Measurements from ENCODE around the gene CLEC4M.

Gene CLEC4M, protein sequence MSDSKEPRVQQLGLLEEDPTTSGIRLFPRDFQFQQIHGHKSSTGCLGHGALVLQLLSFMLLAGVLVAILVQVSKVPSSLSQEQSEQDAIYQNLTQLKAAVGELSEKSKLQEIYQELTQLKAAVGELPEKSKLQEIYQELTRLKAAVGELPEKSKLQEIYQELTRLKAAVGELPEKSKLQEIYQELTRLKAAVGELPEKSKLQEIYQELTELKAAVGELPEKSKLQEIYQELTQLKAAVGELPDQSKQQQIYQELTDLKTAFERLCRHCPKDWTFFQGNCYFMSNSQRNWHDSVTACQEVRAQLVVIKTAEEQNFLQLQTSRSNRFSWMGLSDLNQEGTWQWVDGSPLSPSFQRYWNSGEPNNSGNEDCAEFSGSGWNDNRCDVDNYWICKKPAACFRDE

DNA sequence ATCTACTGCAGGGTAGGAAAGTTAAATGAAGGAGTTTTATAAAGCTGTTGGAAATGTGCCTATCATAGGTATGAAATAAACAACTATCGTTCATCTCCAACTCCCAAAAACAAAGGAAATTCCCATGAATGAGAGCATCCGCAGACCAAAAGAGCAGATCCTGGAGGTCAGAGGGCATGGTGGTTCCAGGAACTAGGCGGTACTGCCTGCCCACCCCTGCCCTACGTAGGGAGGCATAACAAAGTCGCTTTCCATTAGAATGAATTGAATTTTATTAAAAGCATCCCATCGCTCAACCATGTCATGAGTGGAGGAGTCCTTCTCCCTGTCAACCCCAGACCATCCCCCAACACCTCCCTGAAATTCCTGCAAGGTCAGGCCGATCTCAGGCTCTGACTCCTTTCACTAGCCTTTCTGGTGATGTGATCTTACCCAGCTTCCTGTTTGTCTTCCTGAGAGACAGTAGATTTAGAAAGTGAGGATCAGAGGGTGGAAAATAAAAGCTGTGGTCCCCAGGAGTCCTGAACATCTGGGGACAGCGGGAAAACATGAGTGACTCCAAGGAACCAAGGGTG, at the start of gene CLEC4M:
TSS of gene CLEC4M (plus strand) at position 525 of the 575 bp plus-strand sequence. CDS start at position 549, 24 bp downstream.
- H3K27me3 Mint-ChIP-seq = peaks cover 21% of the 10 kb centered on the region
- H3K4me1 Mint-ChIP-seq (ENCODE audit: low read depth) = peaks cover 36% of the 10 kb centered on the region
- peaks cover 21% of the 10 kb centered on the region for H3K9me3 Mint-ChIP-seq
- intact Hi-C loops (cut with micrococcal nuclease) = no loop called here
- peaks cover 9% of the 10 kb centered on the region for H3K36me3 Mint-ChIP-seq (ENCODE audit: low read depth)
- H3K4me3 Mint-ChIP-seq = no peak within 1 kb of the TSS
- peak within 1 kb of the TSS; percentile 80 for H3K27ac Mint-ChIP-seq

GRCh38 chr19:7715671-7716070, 47.4 kb upstream of the CLEC4M start:
- no peaks in the 10 kb centered on the region for H3K9me3 Mint-ChIP-seq
- no peak overlapping the region for H3K4me3 Mint-ChIP-seq
- peaks cover 48% of the 10 kb centered on the region for H3K4me1 Mint-ChIP-seq (ENCODE audit: low read depth)
- intact Hi-C loops (cut with micrococcal nuclease) = no loop called here
- H3K27ac Mint-ChIP-seq = peak overlapping the region; percentile 90
- H3K36me3 Mint-ChIP-seq (ENCODE audit: low read depth) = no peaks in the 10 kb centered on the region
- no peaks in the 10 kb centered on the region for H3K27me3 Mint-ChIP-seq

DNA sequence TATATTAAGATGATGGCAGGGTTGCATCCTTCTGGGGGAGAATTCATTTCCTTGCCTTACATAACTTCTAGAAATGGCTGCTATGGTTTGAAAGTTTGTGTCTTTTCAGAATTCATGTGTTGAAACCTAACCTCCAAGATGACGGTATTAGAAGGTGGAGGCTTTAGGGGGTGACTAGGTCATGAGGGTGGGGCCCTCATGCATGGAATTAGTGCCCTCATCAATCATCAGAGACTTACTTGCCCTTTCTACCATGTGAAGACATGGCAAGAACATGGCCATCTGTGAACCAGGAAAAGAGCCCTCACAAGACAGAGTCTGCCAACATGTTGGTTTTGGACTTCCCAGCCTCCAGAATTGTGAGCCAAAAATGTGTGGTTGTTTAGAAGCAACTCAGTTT, 46.3 kb upstream of the CLEC4M start:
- Mint-ChIP-seq H3K27ac (no peak overlapping the region), H3K27me3 (no peaks in the 10 kb centered on the region), H3K4me3 (no peak overlapping the region)

DNA sequence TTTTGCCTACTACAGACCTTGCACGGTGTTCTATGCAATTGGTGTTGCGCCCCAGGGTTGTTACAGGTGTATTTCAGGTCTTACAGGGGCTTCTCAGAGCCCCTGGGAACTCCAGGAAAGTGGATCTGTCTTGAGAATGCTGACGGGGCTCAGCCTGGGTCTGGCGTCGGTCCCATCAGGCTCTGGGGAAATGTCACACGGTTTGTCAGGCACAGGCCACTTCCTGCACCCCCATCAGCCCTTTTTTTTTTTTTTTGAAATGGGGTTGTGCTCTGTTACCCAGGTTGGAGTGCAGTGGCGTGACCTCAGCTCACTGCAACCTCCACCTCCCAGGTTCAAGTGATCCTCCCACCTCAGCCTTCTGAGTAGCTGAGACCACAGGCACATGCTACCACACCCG, 44.4 kb upstream of the CLEC4M start:
- no peaks in the 10 kb centered on the region for H3K9me3 Mint-ChIP-seq
- H3K27ac Mint-ChIP-seq = peak overlapping the region; percentile 45
- H3K4me1 Mint-ChIP-seq (ENCODE audit: low read depth) = peaks cover 55% of the 10 kb centered on the region

More for the DNA sequence above, 46.3 kb upstream of the CLEC4M start:
- Mint-ChIP-seq H3K36me3 (ENCODE audit: low read depth) (no peaks in the 10 kb centered on the region), H3K9me3 (no peaks in the 10 kb centered on the region), H3K4me1 (ENCODE audit: low read depth) (peaks cover 46% of the 10 kb centered on the region)
- intact Hi-C loops (cut with micrococcal nuclease) = no loop called here

DNA sequence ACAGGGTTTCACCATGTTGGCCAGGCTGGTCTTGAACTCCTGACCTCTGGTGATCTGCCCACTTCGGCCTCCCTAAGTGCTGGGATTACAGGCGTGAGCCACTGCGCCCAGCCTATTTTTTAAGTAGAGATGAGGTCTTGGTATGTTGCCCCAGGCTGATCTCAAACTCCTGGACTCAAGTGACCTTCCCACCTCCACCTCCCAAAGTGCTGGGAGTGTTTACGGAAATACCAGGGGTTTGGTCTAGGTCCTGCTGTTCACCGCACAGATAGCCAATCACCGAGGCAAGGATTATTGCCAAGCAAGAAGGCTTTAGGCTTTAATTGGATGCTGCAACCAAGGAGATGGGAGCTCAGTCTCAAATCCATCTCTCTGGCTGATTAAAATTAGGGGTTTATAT, 42.7 kb upstream of the CLEC4M start:
- H3K27ac Mint-ChIP-seq = peak overlapping the region; percentile 43
- H3K36me3 Mint-ChIP-seq (ENCODE audit: low read depth) = peaks cover 6% of the 10 kb centered on the region
- no peaks in the 10 kb centered on the region for H3K27me3 Mint-ChIP-seq
- no peaks in the 10 kb centered on the region for H3K9me3 Mint-ChIP-seq
- no peak overlapping the region for H3K4me3 Mint-ChIP-seq
- intact Hi-C loops (cut with micrococcal nuclease) = no loop called here
- peaks cover 42% of the 10 kb centered on the region for H3K4me1 Mint-ChIP-seq (ENCODE audit: low read depth)

More for the DNA sequence above, 44.4 kb upstream of the CLEC4M start:
- no peaks in the 10 kb centered on the region for H3K36me3 Mint-ChIP-seq (ENCODE audit: low read depth)
- no peak overlapping the region for H3K4me3 Mint-ChIP-seq
- intact Hi-C loops (cut with micrococcal nuclease) = no loop called here
- H3K27me3 Mint-ChIP-seq = no peaks in the 10 kb centered on the region

- Mint-ChIP-seq H3K4me3 (no peak overlapping the region), H3K9me3 (no peaks in the 10 kb centered on the region), H3K36me3 (ENCODE audit: low read depth) (peaks cover 18% of the 10 kb centered on the region), H3K27ac (no peak overlapping the region), H3K4me1 (ENCODE audit: low read depth) (peaks cover 54% of the 10 kb centered on the region), H3K27me3 (no peaks in the 10 kb centered on the region)
- intact Hi-C loops (cut with micrococcal nuclease) = no loop called here
Measured at GRCh38 chr19:7722231-7722651, 40.8 kb upstream of the CLEC4M start.

- peaks cover 49% of the 10 kb centered on the region for H3K36me3 Mint-ChIP-seq (ENCODE audit: low read depth)
- no peak overlapping the region for H3K4me3 Mint-ChIP-seq
- no peaks in the 10 kb centered on the region for H3K9me3 Mint-ChIP-seq
- no peak overlapping the region for H3K27ac Mint-ChIP-seq
- peaks cover 65% of the 10 kb centered on the region for H3K4me1 Mint-ChIP-seq (ENCODE audit: low read depth)
- H3K27me3 Mint-ChIP-seq = no peaks in the 10 kb centered on the region
- intact Hi-C loops (cut with micrococcal nuclease) = no loop called here
Measured at GRCh38 chr19:7725791-7726190, 37.3 kb upstream of the CLEC4M start.

DNA sequence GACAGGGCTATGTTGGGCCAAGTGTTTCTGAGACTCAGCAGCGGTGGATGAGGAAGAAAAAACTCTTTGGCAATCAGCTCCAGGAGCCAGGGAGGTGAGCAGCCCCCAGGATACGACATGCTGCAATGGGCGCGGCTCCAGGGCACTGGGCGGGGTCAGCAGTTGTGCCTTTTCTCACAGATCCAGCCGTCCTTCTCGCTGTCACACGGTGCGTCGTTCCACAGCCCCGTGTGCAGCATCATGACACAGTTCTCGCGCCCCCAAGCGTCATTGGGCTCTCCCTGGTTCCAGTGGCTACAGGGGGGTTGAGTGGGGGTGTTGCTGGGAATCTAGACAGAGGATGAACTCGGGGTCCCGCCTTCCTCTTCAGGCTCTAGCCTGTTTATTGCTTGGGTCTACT, 33.8 kb upstream of the CLEC4M start:
- Mint-ChIP-seq H3K36me3 (ENCODE audit: low read depth) (peaks cover 58% of the 10 kb centered on the region), H3K4me1 (ENCODE audit: low read depth) (peaks cover 76% of the 10 kb centered on the region), H3K27me3 (no peaks in the 10 kb centered on the region), H3K4me3 (peak overlapping the region; percentile 78), H3K9me3 (no peaks in the 10 kb centered on the region), H3K27ac (peak overlapping the region; percentile 90)
- intact Hi-C loops (cut with micrococcal nuclease) = no loop called here

GRCh38 chr19:7729831-7730285, 33.2 kb upstream of the CLEC4M start:
- no peaks in the 10 kb centered on the region for H3K9me3 Mint-ChIP-seq
- no peaks in the 10 kb centered on the region for H3K27me3 Mint-ChIP-seq
- peak overlapping the region; percentile 78 for H3K4me3 Mint-ChIP-seq
- H3K4me1 Mint-ChIP-seq (ENCODE audit: low read depth) = peaks cover 83% of the 10 kb centered on the region
- intact Hi-C loops (cut with micrococcal nuclease) = loop anchor here (5.0 kb wide), 1 partner anchor 33 kb away; no protein-coding TSS in a partner anchor
- peaks cover 63% of the 10 kb centered on the region for H3K36me3 Mint-ChIP-seq (ENCODE audit: low read depth)
- H3K27ac Mint-ChIP-seq = peak overlapping the region; percentile 90

- Mint-ChIP-seq H3K27me3 (no peaks in the 10 kb centered on the region), H3K4me3 (peak overlapping the region; percentile 78), H3K9me3 (no peaks in the 10 kb centered on the region), H3K4me1 (ENCODE audit: low read depth) (peaks cover 86% of the 10 kb centered on the region), H3K36me3 (ENCODE audit: low read depth) (peaks cover 64% of the 10 kb centered on the region), H3K27ac (peak overlapping the region; percentile 90)
- intact Hi-C loops (cut with micrococcal nuclease) = loop anchor here (5.0 kb wide), 1 partner anchor 33 kb away; no protein-coding TSS in a partner anchor
Measured at GRCh38 chr19:7730286-7731217, 32.5 kb upstream of the CLEC4M start.

- Mint-ChIP-seq H3K4me1 (ENCODE audit: low read depth) (peaks cover 88% of the 10 kb centered on the region), H3K36me3 (ENCODE audit: low read depth) (peaks cover 65% of the 10 kb centered on the region)
- intact Hi-C loops (cut with micrococcal nuclease) = loop anchor here (5.0 kb wide), 1 partner anchor 34 kb away; no protein-coding TSS in a partner anchor
Measured at GRCh38 chr19:7731218-7731595, 31.8 kb upstream of the CLEC4M start.

DNA sequence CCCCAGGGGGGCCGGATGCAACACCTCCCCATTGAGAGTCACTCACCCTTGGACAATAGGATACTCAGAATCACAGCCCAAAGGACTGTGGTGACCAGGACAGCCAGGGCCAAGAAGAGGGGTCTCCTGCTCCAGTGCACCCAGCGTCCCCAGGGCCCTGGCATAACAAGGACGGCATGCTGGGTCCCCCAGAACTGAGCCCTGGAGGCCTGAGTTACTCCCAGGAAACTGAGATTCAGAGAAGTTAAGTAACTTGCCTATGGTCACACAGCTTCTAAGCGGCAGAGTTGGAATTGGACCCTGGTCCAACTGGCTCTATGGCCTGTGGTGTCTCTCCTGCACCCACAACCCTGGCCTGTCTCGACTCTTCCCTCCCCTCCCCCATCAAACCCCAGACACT, 31.4 kb upstream of the CLEC4M start:
- Mint-ChIP-seq H3K27me3 (no peaks in the 10 kb centered on the region), H3K4me1 (ENCODE audit: low read depth) (peaks cover 88% of the 10 kb centered on the region)

More at GRCh38 chr19:7731218-7731595, 31.8 kb upstream of the CLEC4M start:
- H3K9me3 Mint-ChIP-seq = no peaks in the 10 kb centered on the region
- H3K4me3 Mint-ChIP-seq = peak overlapping the region; percentile 78
- peak overlapping the region; percentile 90 for H3K27ac Mint-ChIP-seq
- no peaks in the 10 kb centered on the region for H3K27me3 Mint-ChIP-seq

GRCh38 chr19:7732045-7732444, 31.0 kb upstream of the CLEC4M start, which contains the start of gene CLEC4G:
Gene CLEC4G (minus strand): TSS chr19:7732110. CDS start chr19:7732102, 8 bp downstream.
- H3K27ac Mint-ChIP-seq = peak within 1 kb of the TSS; percentile 90
- intact Hi-C loops (cut with micrococcal nuclease) = loop anchor here (5.0 kb wide), 1 partner anchor 35 kb away; no protein-coding TSS in a partner anchor
- H3K4me3 Mint-ChIP-seq = peak within 1 kb of the TSS; percentile 78
- peaks cover 91% of the 10 kb centered on the region for H3K4me1 Mint-ChIP-seq (ENCODE audit: low read depth)
- H3K27me3 Mint-ChIP-seq = no peaks in the 10 kb centered on the region
- peaks cover 63% of the 10 kb centered on the region for H3K36me3 Mint-ChIP-seq (ENCODE audit: low read depth)
- H3K9me3 Mint-ChIP-seq = no peaks in the 10 kb centered on the region

More for the DNA sequence above, 31.4 kb upstream of the CLEC4M start:
- Mint-ChIP-seq H3K4me3 (peak overlapping the region; percentile 78), H3K36me3 (ENCODE audit: low read depth) (peaks cover 65% of the 10 kb centered on the region), H3K9me3 (no peaks in the 10 kb centered on the region), H3K27ac (peak overlapping the region; percentile 90)
- intact Hi-C loops (cut with micrococcal nuclease) = loop anchor here (5.0 kb wide), 1 partner anchor 34 kb away; no protein-coding TSS in a partner anchor

Data from dendritic cell treated with granulocyte-macrophage colony-stimulating factor and Interleukin-4, amounts not matched to agents 40 ng/mL and 50 ng/mL, for 4 days (primary cell).